ENCODE data around the gene S1PR5. TPM values are rescaled to one million over a fixed set of nuclear protein-coding genes. Genes with fewer than 3 reads are reported as not detected.
"Not testable (repeated sequence)": the region's sequence is repeated elsewhere in the genome, so short reads cannot be mapped to it uniquely, and the experiment has no call there.

The S1PR5 gene, protein sequence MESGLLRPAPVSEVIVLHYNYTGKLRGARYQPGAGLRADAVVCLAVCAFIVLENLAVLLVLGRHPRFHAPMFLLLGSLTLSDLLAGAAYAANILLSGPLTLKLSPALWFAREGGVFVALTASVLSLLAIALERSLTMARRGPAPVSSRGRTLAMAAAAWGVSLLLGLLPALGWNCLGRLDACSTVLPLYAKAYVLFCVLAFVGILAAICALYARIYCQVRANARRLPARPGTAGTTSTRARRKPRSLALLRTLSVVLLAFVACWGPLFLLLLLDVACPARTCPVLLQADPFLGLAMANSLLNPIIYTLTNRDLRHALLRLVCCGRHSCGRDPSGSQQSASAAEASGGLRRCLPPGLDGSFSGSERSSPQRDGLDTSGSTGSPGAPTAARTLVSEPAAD
- 0.13 TPM in 1 of 2 replicates, not detected in the other for total RNA-seq

DNA sequence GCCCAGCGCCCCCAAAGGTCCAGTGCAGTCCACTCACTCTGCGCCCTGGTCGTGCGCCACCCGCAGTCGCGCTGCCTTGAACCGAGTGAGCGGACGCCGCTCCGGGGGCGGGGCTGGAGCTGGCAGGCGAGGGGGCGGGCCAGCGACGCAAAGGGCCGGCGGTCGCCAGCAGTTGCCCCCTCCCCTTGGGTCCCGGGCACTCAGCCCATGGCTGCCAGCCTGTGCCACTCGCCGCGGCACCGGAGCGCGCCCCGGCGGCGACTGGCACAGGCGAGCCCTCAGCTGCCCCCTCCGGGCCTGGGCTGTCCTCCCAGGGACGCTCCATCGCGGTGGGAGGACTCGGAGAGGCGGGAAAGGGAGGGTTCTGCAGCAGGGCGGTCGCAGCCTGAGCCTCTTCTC is at the start of gene S1PR5:
S1PR5 (minus strand) TSS at position 87 of the 399 bp plus-strand sequence. CDS start 2,436 bp downstream, outside the sequence.
- peak in 1 of 2 donors; percentile 21 for DNase-seq (ENCODE audit: low read depth in 2 of 2)

DNA sequence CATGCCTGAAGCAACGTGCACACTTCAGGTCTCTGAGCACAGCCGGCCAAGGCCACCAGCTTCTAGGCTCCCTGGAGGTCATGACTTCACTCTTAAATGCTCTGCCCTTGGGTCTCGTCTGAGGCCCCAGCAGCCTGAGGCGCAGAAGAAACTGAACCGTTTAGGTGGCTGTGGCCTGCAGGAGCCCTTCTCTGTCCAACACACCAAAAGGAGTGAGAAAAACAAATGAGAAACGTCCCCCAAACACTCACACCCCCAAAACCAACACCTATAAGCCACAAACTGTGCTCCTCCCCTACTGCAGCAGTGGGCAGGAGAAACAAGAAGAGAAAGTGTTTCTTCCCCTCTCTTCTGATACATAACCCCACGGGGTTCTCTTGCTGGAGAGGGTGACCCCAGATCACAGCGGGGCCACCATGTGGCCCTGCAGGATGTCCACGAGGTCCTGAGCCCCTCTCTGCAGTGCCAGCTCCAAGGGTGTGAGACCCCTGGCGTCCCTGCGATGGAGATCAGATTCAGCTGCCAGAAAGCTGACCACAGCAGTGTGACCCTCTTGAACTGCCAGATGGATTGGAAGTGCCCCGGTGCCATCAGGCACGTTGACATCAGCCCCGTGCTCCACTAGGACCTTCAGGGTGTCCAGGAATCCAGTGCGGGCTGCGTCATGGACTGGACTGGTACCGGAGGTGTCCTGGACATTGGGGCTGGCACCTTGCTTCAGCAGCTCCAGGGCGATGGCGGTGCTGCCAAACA is 49.6 kb upstream of the S1PR5 start:
- DNase-seq (ENCODE audit: low read depth in 2 of 2): no peak

DNA sequence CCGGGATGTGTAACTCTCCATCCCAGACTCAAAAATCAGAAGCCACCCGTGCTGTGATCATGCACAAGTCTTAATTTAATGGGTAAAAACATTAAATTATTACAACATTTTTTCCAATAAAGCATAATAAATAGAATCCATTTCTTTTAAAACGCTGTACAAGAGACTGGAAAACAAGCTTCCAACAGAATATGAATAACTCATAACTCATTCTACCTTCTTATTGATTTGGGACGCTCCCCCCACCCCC is 49.1 kb upstream of the S1PR5 start:
- no peak for DNase-seq (ENCODE audit: low read depth in 2 of 2)

DNA sequence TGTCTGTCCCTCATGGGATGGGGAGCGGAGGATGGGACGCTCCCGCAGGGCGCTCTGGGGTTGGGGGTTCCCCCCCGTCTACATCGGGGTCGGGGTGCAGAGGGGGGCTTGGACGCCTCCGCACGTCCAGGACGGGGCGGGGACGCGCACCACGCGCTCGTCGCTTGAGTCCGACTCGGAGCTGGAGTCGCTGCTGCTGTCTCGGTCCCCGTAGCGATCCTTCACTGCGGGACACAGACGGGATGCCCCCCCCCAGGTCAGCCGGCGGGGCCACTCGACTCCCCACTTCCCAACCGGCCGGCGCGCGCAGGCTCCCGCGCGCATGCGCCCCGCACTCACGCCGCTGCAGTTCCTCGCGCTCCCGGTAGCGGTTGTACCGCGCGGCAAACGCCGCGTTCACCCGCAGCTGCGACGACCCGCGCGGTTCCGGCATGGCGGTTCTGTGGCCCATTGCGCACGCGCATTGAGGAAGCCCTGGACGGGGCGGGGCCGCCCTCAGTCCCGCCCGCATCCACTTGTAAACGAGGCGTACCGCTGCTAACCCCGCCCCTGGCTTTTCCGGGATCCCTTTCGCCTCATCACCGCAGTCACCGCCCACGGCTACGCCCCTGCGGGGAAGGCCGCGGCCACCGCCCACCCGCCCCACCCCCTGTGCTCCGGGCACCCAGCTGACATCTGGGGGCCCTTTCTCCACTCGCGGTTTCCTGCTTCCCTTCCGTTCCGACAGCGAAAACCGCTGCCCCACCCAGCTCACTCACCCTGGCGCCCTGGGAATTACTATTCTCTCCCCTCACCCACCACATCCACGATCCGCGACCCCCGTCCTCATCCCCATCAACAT is 48.5 kb upstream of the S1PR5 start, which contains the start of gene KRI1:
KRI1 (minus strand) TSS at position 444 of the 841 bp plus-strand sequence; CDS start at position 433, 11 bp downstream.
- DNase-seq (ENCODE audit: low read depth in 2 of 2): peak; percentile 91 to 97

DNA sequence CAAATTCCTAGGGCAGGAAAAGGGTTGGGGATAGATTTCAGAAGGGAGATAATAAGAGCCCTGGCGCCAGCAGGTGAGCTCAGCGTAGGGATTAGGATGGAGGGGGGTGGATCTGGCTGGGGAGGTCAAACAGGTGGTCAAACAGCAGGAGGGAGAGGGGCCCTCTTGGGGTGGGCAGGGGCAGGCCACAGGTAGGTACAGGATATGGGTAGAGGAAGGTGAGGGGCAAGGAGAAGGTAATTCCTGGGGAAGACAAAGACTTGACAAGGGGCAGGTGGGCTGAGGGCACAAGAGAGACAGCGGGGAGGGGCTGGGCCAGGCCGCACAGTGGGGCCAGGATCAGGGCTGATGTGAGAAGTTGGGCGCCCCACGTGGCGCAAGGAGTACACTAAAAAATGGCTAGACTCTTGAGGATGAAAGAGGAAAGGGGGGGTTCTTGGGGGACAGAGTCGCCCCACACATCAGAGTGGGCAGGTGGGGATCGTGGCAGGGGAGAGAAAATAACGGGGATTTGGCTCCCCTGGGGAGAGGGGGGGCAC is 47.9 kb upstream of the S1PR5 start:
- DNase-seq (ENCODE audit: low read depth in 2 of 2): no peak

DNA sequence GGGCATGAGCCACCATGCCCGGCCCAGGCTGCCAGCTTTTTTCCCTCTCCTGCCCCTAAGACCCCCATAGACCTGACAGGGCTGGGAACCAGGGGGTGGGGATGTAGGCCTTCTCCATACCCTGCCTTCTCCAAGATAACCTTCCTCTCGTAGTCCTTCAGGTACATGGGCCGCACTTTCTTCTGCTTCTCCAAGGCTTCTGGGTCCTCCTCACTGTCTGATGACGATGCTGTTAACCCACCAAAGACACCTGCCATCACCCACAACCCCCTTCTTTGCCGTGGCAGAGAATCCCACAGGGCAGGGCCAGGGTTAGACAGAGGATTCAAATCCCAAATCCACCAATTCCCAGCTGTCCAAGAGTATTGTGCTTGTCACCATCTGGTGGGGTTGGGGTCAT is 45.4 kb upstream of the S1PR5 start:
- DNase-seq (ENCODE audit: low read depth in 2 of 2): no peak

DNA sequence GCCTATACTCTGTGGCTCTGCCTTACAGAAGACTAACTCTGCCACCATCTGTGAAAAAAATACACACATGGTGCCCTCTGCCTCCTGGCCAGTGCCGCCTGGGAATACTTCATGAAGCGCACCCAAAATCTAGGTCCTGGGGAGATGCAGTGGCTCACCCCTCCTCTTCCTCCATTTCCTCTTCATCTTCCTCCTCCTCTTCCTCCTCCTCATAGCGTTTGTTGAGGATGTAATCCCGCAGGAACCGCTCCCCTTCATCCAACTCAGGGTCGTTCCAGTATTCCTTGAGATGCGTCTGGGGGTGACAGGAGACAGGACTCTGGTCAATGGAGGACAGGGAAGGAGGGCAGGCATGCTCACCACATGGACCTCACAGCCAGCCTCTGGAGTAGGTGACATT is 42.9 kb upstream of the S1PR5 start:
- no peak for DNase-seq (ENCODE audit: low read depth in 2 of 2)

DNA sequence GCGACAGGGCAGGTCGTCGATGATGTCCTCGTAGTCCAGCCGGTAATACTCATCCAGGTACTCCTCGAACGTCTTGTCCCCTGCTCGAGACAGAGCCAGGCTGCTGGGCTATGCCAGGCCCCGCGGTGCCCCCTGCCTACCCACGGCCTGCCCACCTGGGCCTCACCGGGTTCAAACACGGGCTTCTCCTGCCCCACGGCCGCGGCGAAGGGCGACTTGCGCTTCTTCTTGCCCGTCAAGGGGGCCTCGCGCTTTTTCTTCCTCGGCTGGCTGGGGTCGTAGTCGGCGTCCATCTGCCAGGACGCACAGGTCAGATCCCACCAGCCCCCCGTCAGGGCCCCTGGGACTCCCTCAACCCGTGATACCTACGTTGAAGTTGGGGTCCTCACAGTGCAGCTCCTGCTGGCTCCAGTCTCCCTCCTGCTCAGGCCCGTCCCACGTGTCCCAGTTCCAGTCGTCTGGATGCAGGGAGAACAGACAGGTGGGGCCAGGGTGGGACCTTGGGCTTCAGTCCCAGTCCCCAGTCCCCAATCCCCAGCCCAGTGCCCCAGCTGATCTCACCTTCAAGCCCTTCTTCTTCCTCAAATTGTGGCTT is 40.5 kb upstream of the S1PR5 start:
- DNase-seq (ENCODE audit: low read depth in 2 of 2): no peak

DNA sequence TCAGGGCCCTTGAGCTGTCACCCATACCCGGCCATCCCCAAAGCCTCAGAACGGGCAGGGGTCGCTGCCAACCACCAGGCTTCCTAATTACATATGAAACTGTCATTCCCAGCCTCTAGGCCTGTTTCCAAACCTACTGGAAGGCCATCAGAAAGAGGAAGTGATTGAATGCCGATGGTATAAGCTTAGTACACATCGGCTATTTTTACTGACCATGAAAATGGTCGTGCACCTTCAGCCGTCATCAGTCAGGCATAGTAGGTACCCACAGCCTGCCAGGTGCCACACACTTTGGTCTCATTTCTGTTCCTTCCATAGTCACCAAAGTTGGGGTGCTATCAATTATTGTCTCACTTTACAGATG is 38.3 kb upstream of the S1PR5 start:
- DNase-seq (ENCODE audit: low read depth in 2 of 2): no peak

DNA sequence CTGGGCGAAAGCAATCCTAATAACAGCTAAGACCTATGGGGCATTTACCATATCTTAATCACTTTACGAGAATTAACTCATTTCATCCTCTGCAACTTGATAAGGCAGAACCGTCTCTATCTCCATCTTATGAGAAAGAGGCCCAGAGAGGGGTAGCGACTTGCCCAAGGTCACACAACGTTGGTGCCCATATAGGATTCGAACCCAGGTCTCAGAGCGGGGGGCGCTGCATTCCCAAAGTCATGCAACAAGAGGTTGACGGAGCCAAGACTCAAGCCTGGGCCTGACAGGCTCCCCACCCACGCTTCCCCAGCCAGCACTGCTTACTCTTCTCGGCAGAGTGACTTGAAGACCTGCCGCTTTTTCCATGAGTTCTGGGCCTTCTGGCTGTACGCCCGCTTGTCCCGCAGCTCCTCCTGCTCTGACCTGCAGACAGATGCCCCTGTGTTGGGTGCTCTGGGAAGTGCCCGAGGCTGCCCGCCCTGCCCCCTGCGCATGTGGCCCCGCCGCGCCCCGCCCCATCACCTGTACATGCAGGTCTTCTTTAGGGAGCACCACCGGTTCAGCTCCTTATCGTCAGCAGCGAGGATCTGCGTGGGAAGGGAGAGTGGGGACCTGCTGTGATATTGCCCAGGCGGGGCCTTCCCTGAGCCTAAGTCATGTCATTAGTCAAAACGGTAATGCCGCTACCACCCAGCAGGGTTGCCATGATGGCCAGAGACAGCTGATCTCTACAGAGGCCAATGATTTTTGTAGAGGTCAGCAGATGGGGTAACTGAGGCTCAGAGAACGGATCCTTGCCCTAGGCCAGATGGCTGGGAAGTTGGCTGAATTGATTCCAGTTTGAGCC is 37.7 kb upstream of the S1PR5 start:
- no peak for DNase-seq (ENCODE audit: low read depth in 2 of 2)

DNA sequence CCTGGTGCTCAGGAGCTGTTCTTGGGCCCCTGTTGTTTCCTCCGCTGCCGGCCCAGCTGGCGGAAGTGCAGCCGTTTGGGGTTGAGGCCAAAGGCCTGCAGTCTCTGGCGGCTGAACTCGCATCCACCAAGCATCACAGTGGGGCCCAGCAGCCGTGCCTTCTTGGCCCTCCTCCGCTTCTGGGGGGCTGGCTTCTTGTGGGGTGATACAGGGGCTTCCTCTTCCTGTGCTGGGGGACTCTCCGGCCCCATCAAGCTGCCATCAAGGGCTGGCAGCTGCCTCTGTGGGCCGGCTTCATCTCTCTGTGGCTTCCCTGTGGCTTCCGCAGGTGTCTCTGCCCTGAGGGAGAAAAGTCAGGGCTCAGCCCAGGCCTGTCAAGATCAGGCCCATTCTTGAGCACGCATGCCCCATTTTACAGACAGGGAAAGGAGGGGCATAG is 36.7 kb upstream of the S1PR5 start:
- no peak for DNase-seq (ENCODE audit: low read depth in 2 of 2)

DNA sequence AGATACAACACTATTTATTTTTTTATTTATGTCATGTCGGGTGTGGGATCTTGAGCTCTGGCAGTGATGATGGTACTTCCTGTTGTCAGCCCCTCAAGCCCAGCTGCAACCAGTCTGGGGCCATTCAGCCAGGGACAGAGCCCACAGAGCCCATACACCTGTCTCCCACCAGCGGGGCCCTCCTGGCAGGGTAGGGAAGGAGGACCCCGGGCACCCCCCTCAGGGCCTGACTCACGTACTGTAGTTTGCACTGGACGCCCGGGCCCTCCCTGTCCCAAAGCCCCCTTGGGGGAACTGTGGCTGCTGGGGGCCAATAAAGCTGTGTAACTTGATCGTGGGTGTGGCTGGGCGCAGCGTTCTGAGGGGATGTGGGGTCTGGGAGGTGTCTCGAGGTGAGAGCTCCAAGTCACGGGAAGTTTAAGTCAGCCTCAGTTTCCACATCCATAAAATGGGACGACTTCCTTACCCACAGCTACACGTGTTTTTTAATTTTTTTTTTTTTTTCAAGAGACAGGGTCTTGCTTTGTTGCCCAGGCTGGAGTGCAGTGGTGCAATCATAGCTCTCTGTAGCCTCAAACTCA is 35.9 kb upstream of the S1PR5 start:
- no peak for DNase-seq (ENCODE audit: low read depth in 2 of 2)

DNA sequence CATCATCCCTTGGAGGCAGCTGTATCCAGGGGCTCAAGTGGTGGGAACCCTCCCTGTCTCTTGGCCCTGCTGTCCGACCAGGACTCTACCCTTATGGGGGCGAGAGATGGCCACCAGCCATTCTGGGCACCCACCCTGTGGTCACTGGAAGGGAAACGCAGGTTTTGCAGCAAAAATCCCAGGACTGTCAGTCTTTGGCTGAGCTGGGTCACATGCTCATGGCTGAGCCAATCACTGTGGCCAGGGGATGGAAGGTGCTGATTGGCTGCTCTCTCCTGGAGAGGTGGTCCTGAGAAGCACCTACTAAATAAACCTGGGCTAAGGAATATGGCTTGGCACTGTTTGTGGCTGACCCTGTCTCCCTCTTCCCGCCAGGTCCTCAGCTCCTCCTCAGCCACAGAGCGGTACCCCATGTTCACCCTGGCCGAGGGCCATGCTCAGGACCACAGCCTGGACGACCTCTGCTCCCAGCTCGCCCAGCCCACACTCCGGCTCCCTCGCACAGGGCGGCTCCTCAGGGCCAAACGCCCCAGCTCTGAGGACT is 35.3 kb upstream of the S1PR5 start:
- DNase-seq (ENCODE audit: low read depth in 2 of 2): no peak

DNA sequence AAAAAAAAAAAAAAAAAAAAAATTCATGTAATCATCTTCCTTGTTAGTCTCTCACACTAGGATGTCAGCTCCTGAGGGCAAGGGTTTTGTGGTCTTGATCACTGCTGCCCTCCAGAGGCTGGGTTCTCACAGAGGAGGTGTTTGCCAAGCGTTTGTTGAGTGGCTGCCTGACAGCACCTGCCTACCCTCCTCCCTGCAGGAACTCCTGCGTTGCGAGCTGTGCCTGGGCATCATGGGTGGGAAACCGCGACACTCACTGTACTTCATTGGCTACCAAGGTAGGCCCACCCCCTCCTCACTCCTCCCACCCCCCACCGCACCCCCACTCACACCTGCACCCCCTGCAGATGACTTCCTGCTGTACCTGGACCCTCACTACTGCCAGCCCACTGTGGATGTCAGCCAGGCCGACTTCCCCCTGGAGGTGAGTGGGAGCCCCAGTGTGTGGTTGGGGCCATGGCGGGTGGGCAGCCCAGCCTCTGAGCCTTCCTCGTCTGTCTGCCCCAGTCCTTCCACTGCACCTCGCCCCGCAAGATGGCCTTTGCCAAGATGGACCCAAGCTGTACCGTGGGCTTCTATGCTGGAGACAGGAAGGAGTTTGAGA is 34.6 kb upstream of the S1PR5 start:
- no peak for DNase-seq (ENCODE audit: low read depth in 2 of 2)

DNA sequence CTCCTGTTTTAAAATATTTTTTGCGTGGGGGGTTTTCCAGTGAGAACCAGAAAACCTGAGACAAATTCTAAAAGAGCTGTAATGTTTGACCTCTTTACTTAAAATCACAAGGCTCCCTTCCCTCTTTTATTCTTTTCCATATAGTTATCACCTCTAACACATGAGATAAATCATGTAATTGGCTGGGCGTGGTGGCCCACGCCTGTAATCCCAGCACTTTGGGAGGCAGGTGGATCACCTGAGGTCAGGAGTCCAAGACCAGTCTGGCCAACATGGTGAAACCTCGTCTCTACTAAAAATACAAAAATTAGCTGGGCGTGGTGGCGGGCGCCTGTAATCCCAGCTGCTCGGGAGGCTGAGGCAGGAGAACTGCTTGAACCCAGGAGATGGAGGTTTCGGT is 33.8 kb upstream of the S1PR5 start:
- not testable (repeated sequence) for DNase-seq (ENCODE audit: low read depth in 2 of 2)

DNA sequence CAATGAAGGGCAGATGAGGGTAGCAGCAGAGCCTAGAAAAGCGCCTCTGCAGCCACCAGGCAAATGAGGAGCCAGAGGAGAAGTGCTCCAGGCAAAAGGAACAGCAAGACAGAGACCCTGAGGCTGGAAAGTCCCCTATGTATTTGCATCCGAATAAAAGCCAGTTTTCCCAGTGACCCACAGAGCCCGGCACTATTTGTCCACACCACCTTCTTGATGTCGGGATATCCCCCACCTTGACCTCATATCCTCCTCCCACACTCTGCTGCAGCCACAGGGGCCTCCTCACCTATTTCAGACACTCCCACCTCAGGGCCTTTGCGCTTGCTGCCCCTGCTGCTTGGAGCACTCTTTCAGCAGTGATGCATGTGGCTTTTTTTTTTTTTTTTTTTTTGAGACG is 33.1 kb upstream of the S1PR5 start:
- no peak for DNase-seq (ENCODE audit: low read depth in 2 of 2)

DNA sequence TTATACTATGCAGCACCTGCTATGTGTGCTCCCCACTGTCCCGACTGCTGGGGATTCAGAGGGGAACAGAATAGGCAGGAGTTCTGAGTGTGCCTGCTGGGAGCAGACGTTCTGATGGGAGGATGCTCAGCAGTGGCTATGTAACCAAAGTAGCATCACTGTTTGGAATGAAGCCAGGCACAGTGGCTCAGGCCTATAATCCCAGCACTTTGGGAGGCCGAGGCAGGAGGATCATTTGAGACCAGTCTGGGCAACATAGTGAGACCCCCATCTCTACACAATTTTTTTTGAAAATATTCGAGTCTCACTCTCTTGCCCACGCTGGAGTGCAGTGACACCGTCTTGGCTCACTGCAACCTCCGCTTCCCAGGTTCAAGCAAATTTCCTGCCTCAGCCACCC is 32.5 kb upstream of the S1PR5 start:
- no peak for DNase-seq (ENCODE audit: low read depth in 2 of 2)

DNA sequence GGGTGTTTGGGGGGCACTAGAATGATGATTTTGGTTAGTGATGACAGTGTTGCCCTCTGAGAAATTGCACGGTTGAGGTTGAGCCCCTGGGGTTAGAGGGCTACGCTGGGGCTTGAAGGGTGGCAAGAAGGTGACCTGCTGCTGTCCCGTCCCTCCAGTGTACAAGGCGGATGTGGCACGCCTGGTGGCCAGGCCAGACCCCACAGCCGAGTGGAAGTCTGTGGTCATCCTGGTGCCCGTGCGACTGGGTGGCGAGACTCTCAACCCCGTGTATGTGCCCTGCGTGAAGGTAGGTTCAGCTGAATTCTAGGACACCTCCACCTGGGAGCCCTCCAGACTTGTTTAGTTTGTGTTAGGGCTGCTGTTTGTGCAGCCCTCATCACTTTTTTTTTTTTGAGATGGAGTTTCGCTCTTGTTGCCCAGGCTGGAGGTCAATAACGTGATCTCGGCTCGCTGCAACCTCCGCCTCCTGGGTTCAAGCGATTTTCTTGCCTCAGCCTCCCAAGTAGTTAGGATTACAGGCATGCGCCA is 31.6 kb upstream of the S1PR5 start:
- DNase-seq (ENCODE audit: low read depth in 2 of 2): no peak

DNA sequence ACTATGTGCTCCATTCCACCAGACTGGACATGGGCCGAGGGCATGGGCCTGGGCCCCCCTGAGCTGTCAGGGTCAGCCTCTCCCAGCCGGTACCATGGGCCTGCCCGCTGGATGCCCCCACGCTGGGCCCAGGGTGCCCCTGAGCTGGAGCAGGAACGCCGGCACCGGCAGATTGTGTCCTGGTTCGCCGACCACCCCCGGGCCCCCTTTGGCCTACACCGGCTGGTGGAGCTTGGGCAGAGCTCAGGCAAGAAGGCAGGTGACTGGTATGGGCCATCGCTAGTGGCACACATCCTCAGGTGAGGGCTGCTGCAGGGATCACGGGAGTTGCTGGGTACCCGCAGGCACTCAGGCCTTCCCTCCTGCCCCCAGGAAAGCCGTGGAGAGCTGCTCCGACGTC is 29.6 kb upstream of the S1PR5 start:
- no peak for DNase-seq (ENCODE audit: low read depth in 2 of 2)
